ENCODE data around the gene CILP. TPM values are rescaled to one million over a fixed set of nuclear protein-coding genes. Genes with fewer than 3 reads are reported as not detected.

The CILP gene
- total RNA-seq, 6 donors from 2014 or later, result 1.0 to 5.2 (median 2.6) TPM

GRCh38 chr15:65154720-65155119 is 56.6 kb downstream of the CILP start:
- H3K36me3 ChIP-seq, result peaks cover 55 to 88% (median 69%) of the 10 kb centered on the region in 4 donors

GRCh38 chr15:65147902-65148301 is 63.4 kb downstream of the CILP start:
- peaks cover 18 to 59% (median 35%) of the 10 kb centered on the region in 4 donors for H3K36me3 ChIP-seq

More at GRCh38 chr15:65154720-65155119, 56.6 kb downstream of the CILP start:
- no peaks in the 10 kb centered on the region for H3K9me3 ChIP-seq
- ATAC-seq (ENCODE audit: low FRiP score in 2 of 2) (no peak), DNase-seq (no peak)
- WGBS, 2 donors, result 83 to 91% methylated on average over 6 of the region's 6 CpGs
- H3K27me3 ChIP-seq, result no peaks in the 10 kb centered on the region
- TF ChIP-seq EP300 (IDR thresholded peaks at IDR 0.05), result no peak
- TF ChIP-seq POLR2AphosphoS5 (IDR thresholded peaks at IDR 0.05), result no peak
- TF ChIP-seq, protein P1, sequence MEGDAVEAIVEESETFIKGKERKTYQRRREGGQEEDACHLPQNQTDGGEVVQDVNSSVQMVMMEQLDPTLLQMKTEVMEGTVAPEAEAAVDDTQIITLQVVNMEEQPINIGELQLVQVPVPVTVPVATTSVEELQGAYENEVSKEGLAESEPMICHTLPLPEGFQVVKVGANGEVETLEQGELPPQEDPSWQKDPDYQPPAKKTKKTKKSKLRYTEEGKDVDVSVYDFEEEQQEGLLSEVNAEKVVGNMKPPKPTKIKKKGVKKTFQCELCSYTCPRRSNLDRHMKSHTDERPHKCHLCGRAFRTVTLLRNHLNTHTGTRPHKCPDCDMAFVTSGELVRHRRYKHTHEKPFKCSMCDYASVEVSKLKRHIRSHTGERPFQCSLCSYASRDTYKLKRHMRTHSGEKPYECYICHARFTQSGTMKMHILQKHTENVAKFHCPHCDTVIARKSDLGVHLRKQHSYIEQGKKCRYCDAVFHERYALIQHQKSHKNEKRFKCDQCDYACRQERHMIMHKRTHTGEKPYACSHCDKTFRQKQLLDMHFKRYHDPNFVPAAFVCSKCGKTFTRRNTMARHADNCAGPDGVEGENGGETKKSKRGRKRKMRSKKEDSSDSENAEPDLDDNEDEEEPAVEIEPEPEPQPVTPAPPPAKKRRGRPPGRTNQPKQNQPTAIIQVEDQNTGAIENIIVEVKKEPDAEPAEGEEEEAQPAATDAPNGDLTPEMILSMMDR (IDR thresholded peaks at IDR 0.05), result no peak
- TF ChIP-seq POLR2A (IDR thresholded peaks at IDR 0.05), result no peak
- no peaks in the 10 kb centered on the region for H3K4me1 ChIP-seq
- H3K27ac ChIP-seq, result no peak overlapping the region
- no peak overlapping the region for H3K4me3 ChIP-seq

GRCh38 chr15:65146438-65146837 is 64.8 kb downstream of the CILP start:
- H3K27me3 ChIP-seq, result no peaks in the 10 kb centered on the region
- WGBS, 2 donors, result 85 to 92% methylated on average over 4 of the region's 4 CpGs
- no peak overlapping the region for H3K27ac ChIP-seq
- DNase-seq (no peak), ATAC-seq (ENCODE audit: low FRiP score in 2 of 2) (no peak)
- H3K9me3 ChIP-seq, result no peaks in the 10 kb centered on the region
- H3K4me1 ChIP-seq, result no peaks in the 10 kb centered on the region
- TF ChIP-seq POLR2A (IDR thresholded peaks at IDR 0.05), result no peak
- TF ChIP-seq POLR2AphosphoS5 (IDR thresholded peaks at IDR 0.05), result no peak
- no peak for TF ChIP-seq EP300 (IDR thresholded peaks at IDR 0.05)
- H3K36me3 ChIP-seq, result peaks cover 9 to 45% (median 24%) of the 10 kb centered on the region in 4 donors
- H3K4me3 ChIP-seq, result no peak overlapping the region

More at GRCh38 chr15:65147902-65148301, 63.4 kb downstream of the CILP start:
- no peak overlapping the region for H3K4me3 ChIP-seq
- 86 to 87% methylated on average over 3 of the region's 3 CpGs for WGBS, 2 donors
- no peaks in the 10 kb centered on the region for H3K9me3 ChIP-seq
- no peaks in the 10 kb centered on the region for H3K4me1 ChIP-seq
- H3K27ac ChIP-seq, result no peak overlapping the region
- TF ChIP-seq, protein P1 (IDR thresholded peaks at IDR 0.05), result no peak
- TF ChIP-seq EP300 (IDR thresholded peaks at IDR 0.05), result no peak
- no peak for ATAC-seq (ENCODE audit: low FRiP score in 2 of 2)
- H3K27me3 ChIP-seq, result no peaks in the 10 kb centered on the region
- DNase-seq, result no peak

Small RNAs within 50 kb of the gene (small RNA-seq; reads per million reads assigned to genes)
- gene AC068213.1, result 0 reads per million in 4 donors
- gene RNU6-686P, result 0 reads per million in 4 donors

Other genes with a start within 250 kb of the CILP start
- gene SPG21, start 221.6 kb downstream of the CILP start, total RNA-seq, result 100 to 1,000 TPM in 3 of 6 donors, 10 to 100 TPM in 3; 58.8 to 113 (median 94.7) TPM
- 10 to 100 TPM; 15.8 to 35.6 (median 25.5) TPM for gene MTFMT, start 181.8 kb downstream of the CILP start, total RNA-seq
- gene SLC51B, start 166.1 kb downstream of the CILP start, total RNA-seq, result 1 to 10 TPM in 3 of 6 donors, under 1 TPM in 1, not detected in 2; 0.69 to 6.6 (median 4.4) TPM
- 10 to 100 TPM; 12.8 to 49.9 (median 24.9) TPM for gene RASL12, start 143.5 kb downstream of the CILP start, total RNA-seq
- not detected for gene KBTBD13, start 134.7 kb downstream of the CILP start, total RNA-seq
- gene UBAP1L, start 96.3 kb downstream of the CILP start, total RNA-seq, result 10 to 100 TPM in 1 of 6 donors, 1 to 10 TPM in 5; 3.3 to 10.5 (median 4.8) TPM
- 10 to 100 TPM; 14.9 to 38.8 (median 20.0) TPM for gene PDCD7, start 77.7 kb downstream of the CILP start, total RNA-seq
- 100 to 1,000 TPM in 1 of 6 donors, 10 to 100 TPM in 5; 39.3 to 105 (median 49.4) TPM for gene CLPX, start 26.1 kb downstream of the CILP start, total RNA-seq
- 10 to 100 TPM in 1 of 6 donors, 1 to 10 TPM in 5; 6.3 to 20.6 (median 7.9) TPM for gene PARP16, start 75.4 kb upstream of the CILP start, total RNA-seq
- gene RNU5A-1, start 84.6 kb upstream of the CILP start, total RNA-seq, result not detected
- 10 to 100 TPM in 2 of 6 donors, not detected in 4; 22.5 to 38.1 TPM for gene RNU5B-1, start 93.2 kb upstream of the CILP start, total RNA-seq
- gene IGDCC3, start 166.5 kb upstream of the CILP start, total RNA-seq, result under 1 TPM in 2 of 6 donors, not detected in 4; 0.10 to 0.29 TPM
- 1 to 10 TPM in 2 of 6 donors, under 1 TPM in 3, not detected in 1; 0.15 to 1.6 (median 0.49) TPM for gene IGDCC4, start 211.5 kb upstream of the CILP start, total RNA-seq